K562 (cell line): Measurements from ENCODE around the gene NECTIN2. TPM values are rescaled to one million over a fixed set of nuclear protein-coding genes. Genes with fewer than 3 reads are reported as not detected.
"Not testable (repeated sequence)": the region's sequence is repeated elsewhere in the genome, so short reads cannot be mapped to it uniquely, and the experiment has no call there.

Source experiments
- ATF1 ChIP-seq, 2 experiments: fragments of 450-650 bp in 1 of 2; IDR thresholded peaks; 2 replicates each; pipeline ENCODE4 v1.6.1; 2016; ENCODE audit warnings: missing compliant biosample characterization in 1 of 2, missing genetic modification characterization in 1 of 2
- CC2D1A ChIP-seq: fragments of 450-650 bp; IDR thresholded peaks from 2 replicates; pipeline ENCODE4 v1.6.1; 2017; ENCODE audit warnings: mild to moderate bottlenecking
- CXXC5 ChIP-seq: fragments of 250-450 bp; sonication (Bioruptor Pico); IDR thresholded peaks from 2 replicates; pipeline ENCODE4 v1.8.0; 2022; ENCODE audit warnings: inconsistent platforms, mild to moderate bottlenecking, moderate library complexity
- DPF2 ChIP-seq: fragments of 450-650 bp; IDR thresholded peaks from 2 replicates; pipeline ENCODE4 v1.6.1; 2016
- ELF1 ChIP-seq: fragments of 200-800 bp; sonication (Bioruptor generic); IDR thresholded peaks from 2 replicates; pipeline ENCODE4 v1.6.1; 2016; ENCODE audit warnings: missing genetic modification characterization, missing compliant biosample characterization
- HDAC1 ChIP-seq, 2 experiments: fragments of 450-650 bp; IDR thresholded peaks; 2 replicates each; pipeline ENCODE4 v1.6.1; 2016 to 2017; ENCODE audit warnings: inconsistent platforms in 1 of 2, mild to moderate bottlenecking in 1 of 2, moderate library complexity in 1 of 2
- HDAC3 ChIP-seq: fragments of 450-650 bp; IDR thresholded peaks from 2 replicates; pipeline ENCODE4 v1.6.1; 2018; ENCODE audit warnings: borderline replicate concordance, mild to moderate bottlenecking, moderate library complexity; ENCODE audit not compliant: partially characterized antibody
- HDAC8 ChIP-seq: fragments of 450-650 bp; IDR thresholded peaks from 2 replicates; pipeline ENCODE4 v1.6.1; 2016; ENCODE audit warnings: mild to moderate bottlenecking, missing genetic modification characterization, moderate library complexity, missing compliant biosample characterization
- JUND ChIP-seq, 2 experiments: IDR thresholded peaks; 2 replicates in 1 of 2; 3 replicates in 1 of 2; pipeline ENCODE4 v1.6.1; 2011; ENCODE audit warnings: borderline replicate concordance in 2 of 2, low read depth in 2 of 2, low read length in 2 of 2, improper control_type of control experiment in 1 of 2, missing biosample characterization in 1 of 2, missing genetic modification characterization in 1 of 2, missing genetic modification reagents in 1 of 2
- L3MBTL2 ChIP-seq: fragments of 450-650 bp; IDR thresholded peaks from 2 replicates; pipeline ENCODE4 v1.6.1; 2016; ENCODE audit warnings: mild to moderate bottlenecking, moderate library complexity
- MAFF ChIP-seq: IDR thresholded peaks from 2 replicates; pipeline ENCODE4 v1.6.1; 2012; ENCODE audit warnings: low read length, improper control_type of control experiment
- MTA2 ChIP-seq: fragments of 450-650 bp; IDR thresholded peaks from 2 replicates; pipeline ENCODE4 v1.6.1; 2016; ENCODE audit warnings: low read depth
- NCOR1 ChIP-seq: fragments of 450-650 bp; IDR thresholded peaks from 2 replicates; pipeline ENCODE4 v1.6.1; 2016; ENCODE audit warnings: mild to moderate bottlenecking, moderate library complexity
- NFE2 ChIP-seq: IDR thresholded peaks from 2 replicates; pipeline ENCODE4 v1.6.1; 2014; ENCODE audit warnings: antibody characterized with exemption, low read depth
- NR2C1 ChIP-seq, 2 experiments: fragments of 450-650 bp; IDR thresholded peaks; 2 replicates each; pipeline ENCODE4 v1.6.1; 2017; ENCODE audit warnings: mild to moderate bottlenecking in 2 of 2, antibody characterized with exemption in 1 of 2, inconsistent platforms in 1 of 2, missing compliant biosample characterization in 1 of 2, missing genetic modification characterization in 1 of 2
- PTTG1 ChIP-seq: fragments of 450-650 bp; IDR thresholded peaks from 2 replicates; pipeline ENCODE4 v1.6.1; 2016; ENCODE audit warnings: low read depth, mild to moderate bottlenecking, missing genetic modification characterization, missing compliant biosample characterization
- RCOR1 ChIP-seq, 2 experiments: IDR thresholded peaks; 2 replicates each; pipeline ENCODE4 v1.6.1; 2012; ENCODE audit warnings: low read depth in 2 of 2, low read length in 2 of 2, borderline replicate concordance in 1 of 2, improper control_type of control experiment in 1 of 2
- SPI1 ChIP-seq: IDR thresholded peaks from 2 replicates; pipeline ENCODE4 v1.6.1; 2011; ENCODE audit warnings: low read depth, low read length, control low read depth, borderline replicate concordance
- TCF3 ChIP-seq: sonication (generic); formaldehyde crosslinking; IDR thresholded peaks from 2 replicates; pipeline ENCODE4 v1.4.0; 2020; ENCODE audit warnings: mild to moderate bottlenecking, missing genetic modification reagents
- THRA ChIP-seq: fragments of 450-650 bp; IDR thresholded peaks from 2 replicates; pipeline ENCODE4 v1.6.1; 2017; ENCODE audit warnings: mild to moderate bottlenecking, moderate library complexity
- ZNF175 ChIP-seq: fragments of 200-800 bp; sonication (Bioruptor generic); IDR thresholded peaks from 2 replicates; pipeline ENCODE4 v1.6.1; 2016; ENCODE audit warnings: low read depth, mild to moderate bottlenecking, missing genetic modification characterization, missing compliant biosample characterization
- ZNF197 ChIP-seq: fragments of 200-800 bp; sonication (Bioruptor generic); IDR thresholded peaks from 2 replicates; pipeline ENCODE4 v1.6.1; 2016; ENCODE audit warnings: low read depth, missing genetic modification characterization, missing compliant biosample characterization
- ZNF740 ChIP-seq, 3 experiments: fragments of 200-800 bp in 1 of 3; sonication (Bioruptor generic) in 1 of 3; sonication (generic) in 1 of 3; formaldehyde crosslinking in 1 of 3; IDR thresholded peaks; 2 replicates each; pipeline versions ENCODE4 v1.6.1 to v1.8.0; 2016 to 2022; ENCODE audit warnings: mild to moderate bottlenecking in 2 of 3, missing compliant biosample characterization in 2 of 3, missing genetic modification characterization in 2 of 3, missing genetic modification reagents in 1 of 3
- polyA plus RNA-seq, 8 experiments: library from polyadenylated mRNA; depleted of rRNA in 4 of 8; stranded (reverse) in 5 of 8; unstranded in 3 of 8; fragments of >200 nt; fragmentation: Nextera tagmentation in 2 of 8; fragmentation: Illumina TruSeq in 1 of 8; extraction: Ambion mirVana in 2 of 8; extraction: Trizol in 1 of 8; gene quantifications; 2 replicates each; pipeline versions ENCODE4 v1.2.1 to v1.2.3, GENCODE V29; 2011 to 2014; ENCODE audit warnings: inconsistent platforms in 1 of 8, missing spikeins in 1 of 8
- total RNA-seq, 7 experiments: library from RNA; depleted of rRNA in 6 of 7; stranded (reverse); fragments of >200 nt in 6 of 7; fragmentation: Illumina TruSeq in 2 of 7; extraction: Trizol in 2 of 7; gene quantifications; 2 replicates each; pipeline versions ENCODE4 v1.2.1 to v1.2.3, GENCODE V29; 2011 to 2021; ENCODE audit warnings: low replicate concordance in 1 of 7

NECTIN2 gene
- total and polyA plus RNA-seq, 9 of the 15 experiments (the other 6 are each of a cell fraction or from before 2014, with no cell fraction given): 3.9 to 94.9 (median 34.9) TPM

- TF ChIP-seq CC2D1A (0 out of 2 replicates have a peak, but pooled peaks have one; percentile 13), THRA (peak; percentile 100), NR2C1 (IDR thresholded peaks at IDR 0.05) (peak; percentile 91), NR2C1 (tag; IDR thresholded peaks at IDR 0.05) (peak; percentile 95), HDAC8 (tag) (peak; percentile 14; the same call in 1 of the 2 replicates), PTTG1 (tag) (peak; percentile 30; the same call in 1 of the 2 replicates), HDAC3 (peak; percentile 72), ZNF175 (CRISPR knock-in tag) (peak; percentile 63; the same call in 1 of the 2 replicates), MTA2 (peak; percentile 70), DPF2 (peak; percentile 88), TCF3 (CRISPR knock-in tag) (peak; percentile 79), SPI1 (peak; percentile 60), CXXC5 (peak; percentile 62), ELF1 (tag) (0 out of 2 replicates have a peak, but pooled peaks have one; percentile 34), ZNF197 (CRISPR knock-in tag) (peak; percentile 63; the same call in 1 of the 2 replicates), ATF1 (tag; IDR thresholded peaks at IDR 0.05) (peak; percentile 35; the same call in 1 of the 2 replicates), ZNF740 (CRISPR knock-in tag; IDR thresholded peaks at IDR 0.05) (0 out of 2 replicates have a peak, but pooled peaks have one; percentile 66), L3MBTL2 (peak; percentile 37), RCOR1 (IDR thresholded peaks at IDR 0.05; ENCODE audit: borderline replicate concordance in 1 of 2, low read depth in 2 of 2, low read length in 2 of 2) (peak in 1 of 2 experiments; percentile 78; a peak in 1 of 4 replicates), NFE2 (peak; percentile 95), MAFF (peak; percentile 75), JUND (IDR thresholded peaks at IDR 0.05; ENCODE audit: borderline replicate concordance, low read depth, low read length) (0 out of 2 replicates have a peak, but pooled peaks have one; percentile 8), JUND (tag; IDR thresholded peaks at IDR 0.05; ENCODE audit: borderline replicate concordance, low read depth, low read length) (peak; percentile 11; the same call in 1 of the 3 replicates), NCOR1 (peak; percentile 87), HDAC1 (IDR thresholded peaks at IDR 0.05) (peak in 1 of 2 experiments; percentile 51; a peak in 2 of 4 replicates)
- not testable (repeated sequence) for TF ChIP-seq ATF1 (CRISPR knock-in tag; IDR thresholded peaks at IDR 0.05); ZNF740 (tag; IDR thresholded peaks at IDR 0.05)
These were observed 67.7 kb downstream of the NECTIN2 start (continued) for GRCh38 chr19:44913512-44914432.
